CD4-positive, alpha-beta memory T cell (primary cell): ENCODE data around the gene AGMO. TPM values are rescaled to one million over a fixed set of nuclear protein-coding genes. Genes with fewer than 3 reads are reported as not detected.

ENCODE experiments used
- CTCF ChIA-PET: fragments of 350-600 bp; sonication (Branson Sonifier 250); formaldehyde crosslinking; loops from one replicate; lab custom pipeline; 2021; ENCODE audit warnings: inconsistent platforms; ENCODE audit not compliant: partially characterized antibody; lab: Charles Lee
- POLR2A ChIA-PET: fragments of 350-600 bp; sonication (Branson Sonifier 250); formaldehyde crosslinking; loops from one replicate; lab custom pipeline; 2021; ENCODE audit not compliant: partially characterized antibody; lab: Charles Lee
- DNase-seq, 5 donors: peaks; one replicate each; pipeline versions ENCODE4 v3.0.0 to v3.0.0-alpha.2; 2020 to 2022; ENCODE audit warnings: mixed read lengths in 1 of 5
- H3K27ac ChIP-seq: one replicate; pipeline ENCODE4 v1.7.0; 2013; ENCODE audit warnings: low read depth, low read length
- H3K27me3 ChIP-seq: 2 replicates; pipeline ENCODE4 v1.7.0; 2013; ENCODE audit warnings: mild to moderate bottlenecking, low read length, moderate library complexity; ENCODE audit not compliant: insufficient read depth
- H3K36me3 ChIP-seq: 2 replicates; pipeline ENCODE4 v1.7.0; 2013; ENCODE audit warnings: mild to moderate bottlenecking, low read length, moderate library complexity; ENCODE audit not compliant: insufficient read depth
- H3K4me1 ChIP-seq: 2 replicates; pipeline ENCODE4 v1.7.0; 2013; ENCODE audit warnings: mild to moderate bottlenecking, low read length, moderate library complexity; ENCODE audit not compliant: insufficient read depth
- H3K4me3 ChIP-seq, 2 donors: one replicate each; pipeline ENCODE4 v1.7.0; 2013; ENCODE audit warnings: low read length in 2 of 2, mild to moderate bottlenecking in 1 of 2
- H3K9me3 ChIP-seq, 2 donors: one replicate each; pipeline ENCODE4 v1.7.0; 2013; ENCODE audit warnings: low read length in 2 of 2, control low read depth in 1 of 2; ENCODE audit not compliant: control insufficient read depth in 1 of 2
- H3K27ac Mint-ChIP-seq, 7 donors: one replicate each; pipeline ENCODE4 v1.8.0; 2020 to 2021; ENCODE audit warnings: mixed read lengths in 7 of 7, mild to moderate bottlenecking in 6 of 7, inconsistent platforms in 3 of 7, moderate library complexity in 3 of 7
- H3K27me3 Mint-ChIP-seq, 2 donors: one replicate each; pipeline ENCODE4 v1.8.0; 2020 to 2021; ENCODE audit warnings: mixed read lengths in 2 of 2
- H3K36me3 Mint-ChIP-seq, 2 donors: one replicate each; pipeline ENCODE4 v1.8.0; 2020 to 2021; ENCODE audit warnings: mixed read lengths in 2 of 2, inconsistent platforms in 1 of 2, mild to moderate bottlenecking in 1 of 2
- H3K4me1 Mint-ChIP-seq, 4 donors: one replicate each; pipeline ENCODE4 v1.8.0; 2020 to 2021; ENCODE audit warnings: mixed read lengths in 4 of 4, mild to moderate bottlenecking in 1 of 4
- H3K4me3 Mint-ChIP-seq, 8 donors: one replicate each; pipeline ENCODE4 v1.8.0; 2020 to 2021; ENCODE audit warnings: mixed read lengths in 8 of 8, mild to moderate bottlenecking in 7 of 8, moderate library complexity in 6 of 8, inconsistent platforms in 3 of 8
- H3K9me3 Mint-ChIP-seq, 8 donors: one replicate each; pipeline ENCODE4 v1.8.0; 2020 to 2021; ENCODE audit warnings: mixed read lengths in 8 of 8, mild to moderate bottlenecking in 5 of 8, inconsistent platforms in 3 of 8, moderate library complexity in 1 of 8
- intact Hi-C: fragments of 100-400 bp; cut with micrococcal nuclease; formaldehyde crosslinking; loops from one replicate; pipeline ENCODE4 v1.15.1; 2023
- polyA plus RNA-seq, 2 donors: library from polyadenylated mRNA; unstranded; fragments of 300-500 nt; fragmentation: Illumina TruSeq; gene quantifications; one replicate each; pipeline ENCODE4 v1.2.3, GENCODE V29; 2021
- total RNA-seq, 2 experiments: library from RNA; stranded (reverse); gene quantifications; one replicate each; pipeline ENCODE4 v1.2.3, GENCODE V29; 2021

AGMO gene
- total and polyA plus RNA-seq, 4 experiments from 2014 or later, result not detected

GRCh38 chr7:15560968-15561367 is 847 bp downstream of the AGMO start:
- no peak for DNase-seq
- Histone ChIP-seq H3K27ac (no peak overlapping the region), H3K36me3 (no peaks in the 10 kb centered on the region), H3K4me3 (no peak overlapping the region), H3K4me1 (no peaks in the 10 kb centered on the region), H3K27me3 (no peaks in the 10 kb centered on the region), H3K9me3 (peaks cover 0 to 4% of the 10 kb centered on the region in 2 donors)
- H3K4me1 Mint-ChIP-seq, result no peaks in the 10 kb centered on the region
- ChIA-PET CTCF (no interaction called here), POLR2A (no interaction called here)
- H3K27me3 Mint-ChIP-seq, result no peaks in the 10 kb centered on the region
- intact Hi-C loops, result no loop called here
- peaks cover 0 to 6% (median 2%) of the 10 kb centered on the region in 8 donors for H3K9me3 Mint-ChIP-seq
- no peaks in the 10 kb centered on the region for H3K36me3 Mint-ChIP-seq
- H3K4me3 Mint-ChIP-seq, result no peak overlapping the region
- no peak overlapping the region for H3K27ac Mint-ChIP-seq

DNA sequence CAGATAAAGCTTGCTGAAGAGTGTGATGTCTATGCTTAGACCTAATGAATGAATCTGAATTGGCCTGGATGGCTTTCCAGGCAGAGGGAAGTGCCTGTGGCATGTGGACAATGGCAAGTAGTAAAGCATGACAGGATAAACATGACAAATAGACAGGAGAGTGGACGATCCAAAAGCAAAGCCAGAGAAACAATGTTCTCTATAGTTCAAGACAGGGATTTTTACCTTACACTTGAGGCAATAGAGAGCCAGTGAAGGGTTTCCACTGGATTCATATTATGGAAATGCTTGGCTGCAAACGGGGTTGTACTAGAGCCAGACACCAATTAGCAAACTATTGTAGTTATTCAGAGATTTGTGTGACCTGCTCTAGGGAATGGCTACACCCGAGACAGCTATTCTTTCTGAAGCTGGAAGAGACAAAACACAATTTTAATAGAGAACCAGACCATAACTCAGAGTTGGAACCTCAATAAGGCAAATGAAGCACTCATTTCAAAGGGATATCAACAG is 2.3 kb downstream of the AGMO start:
- no peak overlapping the region for H3K27ac Mint-ChIP-seq
- Histone ChIP-seq H3K9me3 (peaks cover 0 to 4% of the 10 kb centered on the region in 2 donors), H3K27ac (no peak overlapping the region), H3K27me3 (no peaks in the 10 kb centered on the region), H3K4me1 (no peaks in the 10 kb centered on the region), H3K4me3 (no peak overlapping the region), H3K36me3 (no peaks in the 10 kb centered on the region)
- intact Hi-C loops, result no loop called here
- H3K27me3 Mint-ChIP-seq, result no peaks in the 10 kb centered on the region
- no peaks in the 10 kb centered on the region for H3K4me1 Mint-ChIP-seq
- CTCF ChIA-PET, result no interaction called here
- DNase-seq, result no peak
- peaks cover 0 to 6% (median 0%) of the 10 kb centered on the region in 8 donors for H3K9me3 Mint-ChIP-seq
- H3K36me3 Mint-ChIP-seq, result no peaks in the 10 kb centered on the region
- POLR2A ChIA-PET, result no interaction called here
- H3K4me3 Mint-ChIP-seq, result no peak overlapping the region

GRCh38 chr7:15558756-15559155 is 3.1 kb downstream of the AGMO start:
- Mint-ChIP-seq H3K4me3 (no peak overlapping the region), H3K9me3 (peaks cover 0 to 6% (median 0%) of the 10 kb centered on the region in 8 donors), H3K27me3 (no peaks in the 10 kb centered on the region), H3K27ac (no peak overlapping the region), H3K36me3 (no peaks in the 10 kb centered on the region), H3K4me1 (no peaks in the 10 kb centered on the region)
- no peaks in the 10 kb centered on the region for H3K27me3 ChIP-seq
- no peak overlapping the region for H3K27ac ChIP-seq
- H3K4me3 ChIP-seq, result no peak overlapping the region
- POLR2A ChIA-PET, result no interaction called here
- no peak for DNase-seq
- no peaks in the 10 kb centered on the region for H3K36me3 ChIP-seq
- CTCF ChIA-PET, result no interaction called here
- H3K9me3 ChIP-seq, result peaks cover 0 to 4% of the 10 kb centered on the region in 2 donors
- intact Hi-C loops, result no loop called here
- no peaks in the 10 kb centered on the region for H3K4me1 ChIP-seq

DNA sequence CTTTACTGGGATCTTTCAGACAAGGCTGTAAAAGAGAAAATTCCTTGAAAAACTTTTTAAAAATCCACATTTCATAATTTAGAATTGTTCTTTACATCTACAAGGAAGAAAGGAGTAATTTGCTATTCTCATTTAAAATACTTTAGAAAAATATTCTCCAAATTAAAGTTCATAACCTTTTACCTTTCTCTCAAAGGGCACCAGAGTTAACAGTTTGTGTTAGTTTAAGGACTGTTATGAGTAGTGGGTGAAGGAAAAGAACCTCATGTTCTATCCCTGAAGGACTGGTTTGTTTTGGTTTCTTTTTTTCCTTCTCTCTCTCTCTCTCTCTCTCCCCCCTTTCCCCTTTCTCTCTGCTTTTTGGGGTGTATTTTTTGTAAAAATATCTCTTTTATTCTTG is 4.1 kb downstream of the AGMO start:
- POLR2A ChIA-PET, result no interaction called here
- H3K27ac Mint-ChIP-seq, result no peak overlapping the region

GRCh38 chr7:15557186-15557585 is 4.6 kb downstream of the AGMO start:
- H3K4me3 ChIP-seq, result no peak overlapping the region
- H3K9me3 Mint-ChIP-seq, result peaks cover 0 to 5% (median 0%) of the 10 kb centered on the region in 8 donors
- ChIA-PET CTCF (no interaction called here), POLR2A (no interaction called here)
- intact Hi-C loops, result no loop called here
- H3K4me1 ChIP-seq, result no peaks in the 10 kb centered on the region
- peaks cover 0 to 4% of the 10 kb centered on the region in 2 donors for H3K9me3 ChIP-seq
- no peaks in the 10 kb centered on the region for H3K36me3 ChIP-seq
- no peak overlapping the region for H3K27ac Mint-ChIP-seq
- no peaks in the 10 kb centered on the region for H3K4me1 Mint-ChIP-seq
- DNase-seq, result no peak
- H3K27me3 Mint-ChIP-seq, result no peaks in the 10 kb centered on the region
- H3K36me3 Mint-ChIP-seq, result no peaks in the 10 kb centered on the region
- no peak overlapping the region for H3K4me3 Mint-ChIP-seq
- no peak overlapping the region for H3K27ac ChIP-seq
- no peaks in the 10 kb centered on the region for H3K27me3 ChIP-seq

More for the DNA sequence above, 4.1 kb downstream of the AGMO start:
- Histone ChIP-seq H3K9me3 (peaks cover 0 to 4% of the 10 kb centered on the region in 2 donors), H3K27ac (no peak overlapping the region), H3K4me3 (no peak overlapping the region), H3K36me3 (no peaks in the 10 kb centered on the region), H3K27me3 (no peaks in the 10 kb centered on the region), H3K4me1 (no peaks in the 10 kb centered on the region)
- CTCF ChIA-PET, result no interaction called here
- intact Hi-C loops, result no loop called here
- Mint-ChIP-seq H3K9me3 (peaks cover 0 to 6% (median 0%) of the 10 kb centered on the region in 8 donors), H3K27me3 (no peaks in the 10 kb centered on the region), H3K36me3 (no peaks in the 10 kb centered on the region), H3K4me3 (no peak overlapping the region), H3K4me1 (no peaks in the 10 kb centered on the region)
- DNase-seq, result no peak

- no peak overlapping the region for H3K27ac Mint-ChIP-seq
- H3K4me1 Mint-ChIP-seq, result no peaks in the 10 kb centered on the region
- H3K36me3 Mint-ChIP-seq, result no peaks in the 10 kb centered on the region
- H3K4me3 Mint-ChIP-seq, result no peak overlapping the region
- no peak for DNase-seq
- intact Hi-C loops, result no loop called here
- no peaks in the 10 kb centered on the region for H3K27me3 Mint-ChIP-seq
- no peaks in the 10 kb centered on the region for H3K27me3 ChIP-seq
- no peak overlapping the region for H3K27ac ChIP-seq
- no peak overlapping the region for H3K4me3 ChIP-seq
- H3K36me3 ChIP-seq, result no peaks in the 10 kb centered on the region
- POLR2A ChIA-PET, result no interaction called here
- CTCF ChIA-PET, result no interaction called here
- no peaks in the 10 kb centered on the region for H3K4me1 ChIP-seq
- H3K9me3 ChIP-seq, result peaks cover 0 to 4% of the 10 kb centered on the region in 2 donors
- H3K9me3 Mint-ChIP-seq, result peaks cover 0 to 4% (median 0%) of the 10 kb centered on the region in 8 donors
Observed at GRCh38 chr7:15556339-15557105, 5.3 kb downstream of the AGMO start.

- Histone ChIP-seq H3K27me3 (no peaks in the 10 kb centered on the region), H3K4me3 (no peak overlapping the region), H3K27ac (no peak overlapping the region), H3K36me3 (no peaks in the 10 kb centered on the region), H3K9me3 (peaks cover 0 to 4% of the 10 kb centered on the region in 2 donors), H3K4me1 (no peaks in the 10 kb centered on the region)
- Mint-ChIP-seq H3K27ac (no peak overlapping the region), H3K4me3 (no peak overlapping the region), H3K36me3 (no peaks in the 10 kb centered on the region), H3K27me3 (no peaks in the 10 kb centered on the region), H3K9me3 (peaks cover 0 to 4% (median 0%) of the 10 kb centered on the region in 8 donors), H3K4me1 (no peaks in the 10 kb centered on the region)
- CTCF ChIA-PET, result no interaction called here
- intact Hi-C loops, result no loop called here
- POLR2A ChIA-PET, result no interaction called here
- no peak for DNase-seq
Observed at GRCh38 chr7:15555381-15555859, 6.4 kb downstream of the AGMO start.
